ENCODE data around the gene ELF4.

GRCh38 chrX:130136961-130137360 lies 26.7 kb upstream of the ELF4 start:
- TF ChIP-seq POLR2A (IDR thresholded peaks at IDR 0.05) (no peak), CTCF (IDR thresholded peaks at IDR 0.05) (no peak)

All from testis (tissue), 2 donors.